IPS-20b (cell line): ENCODE data around the gene NDUFAF7.
"Not testable (repeated sequence)": the region's sequence is repeated elsewhere in the genome, so short reads cannot be mapped to it uniquely, and the experiment has no call there.

Experiments
- H3K27ac ChIP-seq: one replicate; pipeline ENCODE4 v1.5.1; 2013; ENCODE audit warnings: low read length
- H3K27me3 ChIP-seq: 2 replicates; pipeline ENCODE4 v1.6.1; 2013; ENCODE audit warnings: mild to moderate bottlenecking, low read length, inconsistent platforms; ENCODE audit not compliant: insufficient read depth
- H3K36me3 ChIP-seq: 2 replicates; pipeline ENCODE4 v1.6.1; 2013; ENCODE audit warnings: low read depth, mild to moderate bottlenecking, inconsistent platforms, low read length, moderate library complexity; ENCODE audit not compliant: insufficient read depth
- H3K4me1 ChIP-seq: 2 replicates; pipeline ENCODE4 v1.6.1; 2013; ENCODE audit warnings: mild to moderate bottlenecking, control low read depth, inconsistent platforms, low read length, moderate library complexity; ENCODE audit not compliant: insufficient read depth
- H3K4me3 ChIP-seq: 2 replicates; pipeline ENCODE4 v1.5.1; 2013; ENCODE audit warnings: mild to moderate bottlenecking, low read length, inconsistent platforms
- H3K9ac ChIP-seq: 2 replicates; pipeline ENCODE4 v1.6.1; 2013; ENCODE audit warnings: low read depth, mild to moderate bottlenecking, inconsistent platforms, low read length, moderate library complexity
- H3K9me3 ChIP-seq: 2 replicates; pipeline ENCODE4 v1.6.1; 2013; ENCODE audit warnings: mild to moderate bottlenecking, low read depth, low read length, inconsistent platforms; ENCODE audit not compliant: insufficient read depth

Gene NDUFAF7

GRCh38 chr2:37196320-37197195, 34.9 kb upstream of the NDUFAF7 start, which contains the start of gene CEBPZOS:
Gene CEBPZOS, plus strand, starts transcription at chr2:37196496. Its CDS starts 3,209 bp downstream, at chr2:37199705.
- peak within 1 kb of the TSS; percentile 80; the same call in 1 of the 2 replicates for H3K9ac ChIP-seq
- peak within 1 kb of the TSS; percentile 8 for H3K27ac ChIP-seq

GRCh38 chr2:37198681-37199065, 32.8 kb upstream of the NDUFAF7 start:
- peaks cover 41% of the 10 kb centered on the region for H3K36me3 ChIP-seq
- peak overlapping the region; percentile 80; the same call in 1 of the 2 replicates for H3K9ac ChIP-seq
- peaks cover 13% of the 10 kb centered on the region; the same call in 1 of the 2 replicates for H3K4me1 ChIP-seq
- peak overlapping the region; percentile 53 for H3K27ac ChIP-seq
- H3K27me3 ChIP-seq = no peaks in the 10 kb centered on the region
- H3K4me3 ChIP-seq = peak overlapping the region; percentile 10; the same call in 1 of the 2 replicates
- peaks cover 8% of the 10 kb centered on the region for H3K9me3 ChIP-seq

More at GRCh38 chr2:37196320-37197195, 34.9 kb upstream of the NDUFAF7 start, which contains the start of gene CEBPZOS:
- peaks cover 21% of the 10 kb centered on the region for H3K36me3 ChIP-seq
- no peaks in the 10 kb centered on the region for H3K27me3 ChIP-seq
- peak within 1 kb of the TSS; percentile 81 for H3K4me3 ChIP-seq
- peaks cover 27% of the 10 kb centered on the region for H3K4me1 ChIP-seq
- no peaks in the 10 kb centered on the region for H3K9me3 ChIP-seq

- Histone ChIP-seq H3K9me3 (peaks cover 24% of the 10 kb centered on the region), H3K4me3 (no peak overlapping the region), H3K9ac (no peak overlapping the region), H3K4me1 (peaks cover 23% of the 10 kb centered on the region; the same call in 1 of the 2 replicates), H3K27ac (no peak overlapping the region), H3K27me3 (no peaks in the 10 kb centered on the region), H3K36me3 (peaks cover 65% of the 10 kb centered on the region)
Measured at GRCh38 chr2:37201208-37201607, 30.2 kb upstream of the NDUFAF7 start.

GRCh38 chr2:37201766-37202165, 29.7 kb upstream of the NDUFAF7 start:
- peaks cover 70% of the 10 kb centered on the region for H3K36me3 ChIP-seq
- H3K27me3 ChIP-seq = no peaks in the 10 kb centered on the region
- H3K9me3 ChIP-seq = peaks cover 30% of the 10 kb centered on the region
- peaks cover 26% of the 10 kb centered on the region; the same call in 1 of the 2 replicates for H3K4me1 ChIP-seq
- H3K4me3 ChIP-seq = no peak overlapping the region
- no peak overlapping the region for H3K27ac ChIP-seq
- no peak overlapping the region for H3K9ac ChIP-seq

- Histone ChIP-seq H3K4me1 (peaks cover 20% of the 10 kb centered on the region; the same call in 1 of the 2 replicates), H3K27me3 (no peaks in the 10 kb centered on the region), H3K4me3 (peak overlapping the region; percentile 12; the same call in 1 of the 2 replicates), H3K27ac (no peak overlapping the region), H3K36me3 (peaks cover 90% of the 10 kb centered on the region), H3K9ac (no peak overlapping the region), H3K9me3 (peaks cover 49% of the 10 kb centered on the region)
Measured at GRCh38 chr2:37203708-37204107, 27.8 kb upstream of the NDUFAF7 start.

GRCh38 chr2:37205071-37205661, 26.3 kb upstream of the NDUFAF7 start:
- Histone ChIP-seq H3K36me3 (peaks cover 97% of the 10 kb centered on the region), H3K9me3 (peaks cover 64% of the 10 kb centered on the region), H3K4me1 (peaks cover 15% of the 10 kb centered on the region; the same call in 1 of the 2 replicates), H3K4me3 (peak overlapping the region; percentile 41; the same call in 1 of the 2 replicates), H3K27ac (peak overlapping the region; percentile 96), H3K9ac (peak overlapping the region; percentile 71)
- not testable (repeated sequence) for H3K27me3 ChIP-seq

- Histone ChIP-seq H3K4me1 (peaks cover 15% of the 10 kb centered on the region; the same call in 1 of the 2 replicates), H3K27ac (peak overlapping the region; percentile 96), H3K9me3 (peaks cover 70% of the 10 kb centered on the region), H3K27me3 (no peaks in the 10 kb centered on the region), H3K4me3 (peak overlapping the region; percentile 41; the same call in 1 of the 2 replicates), H3K36me3 (peaks cover 97% of the 10 kb centered on the region), H3K9ac (peak overlapping the region; percentile 71)
Measured at GRCh38 chr2:37205689-37206341, 25.6 kb upstream of the NDUFAF7 start.

- H3K4me3 ChIP-seq = 0 out of 2 replicates have a peak overlapping the region, but pooled peaks have one; percentile 19
- H3K9ac ChIP-seq = peak overlapping the region; percentile 71; the same call in 1 of the 2 replicates
- peaks cover 97% of the 10 kb centered on the region for H3K36me3 ChIP-seq
- H3K27me3 ChIP-seq = not testable (repeated sequence)
- H3K27ac ChIP-seq = peak overlapping the region; percentile 96
- peaks cover 15% of the 10 kb centered on the region; the same call in 1 of the 2 replicates for H3K4me1 ChIP-seq
- peaks cover 73% of the 10 kb centered on the region for H3K9me3 ChIP-seq
Measured at GRCh38 chr2:37206760-37207159, 24.7 kb upstream of the NDUFAF7 start.

- H3K9me3 ChIP-seq = peaks cover 49% of the 10 kb centered on the region
- peaks cover 100% of the 10 kb centered on the region for H3K36me3 ChIP-seq
- H3K27me3 ChIP-seq = no peaks in the 10 kb centered on the region
- H3K27ac ChIP-seq = no peak overlapping the region
- no peak overlapping the region for H3K4me3 ChIP-seq
- H3K4me1 ChIP-seq = peaks cover 5% of the 10 kb centered on the region; the same call in 1 of the 2 replicates
- no peak overlapping the region for H3K9ac ChIP-seq
Measured at GRCh38 chr2:37211212-37211611, 20.2 kb upstream of the NDUFAF7 start.

- Histone ChIP-seq H3K4me3 (no peak overlapping the region), H3K27me3 (no peaks in the 10 kb centered on the region), H3K27ac (no peak overlapping the region), H3K9ac (no peak overlapping the region), H3K36me3 (peaks cover 100% of the 10 kb centered on the region), H3K9me3 (peaks cover 42% of the 10 kb centered on the region), H3K4me1 (no peaks in the 10 kb centered on the region; the same call in 1 of the 2 replicates)
Measured at GRCh38 chr2:37211939-37212338, 19.5 kb upstream of the NDUFAF7 start.

- no peak overlapping the region for H3K27ac ChIP-seq
- H3K4me1 ChIP-seq = no peaks in the 10 kb centered on the region
- no peak overlapping the region for H3K4me3 ChIP-seq
- H3K9ac ChIP-seq = peak overlapping the region; percentile 18; the same call in 1 of the 2 replicates
- H3K27me3 ChIP-seq = no peaks in the 10 kb centered on the region
- peaks cover 9% of the 10 kb centered on the region for H3K9me3 ChIP-seq
- H3K36me3 ChIP-seq = peaks cover 93% of the 10 kb centered on the region
Measured at GRCh38 chr2:37215250-37215649, 16.2 kb upstream of the NDUFAF7 start.
